DOHH2 (cell line): Measurements from ENCODE around the gene STARD10.

ENCODE experiments used
- H3F3A ChIP-seq: fragments of 200-600 bp; sonication (generic), shearing (Covaris generic); 2 replicates; pipeline ENCODE4 v1.6.0; 2016; ENCODE audit warnings: antibody characterized with exemption, mild to moderate bottlenecking; ENCODE audit not compliant: control insufficient read depth, insufficient read depth
- H3K27ac ChIP-seq: fragments of 200-600 bp; sonication (generic); 2 replicates; pipeline ENCODE4 v1.5.1; 2014; ENCODE audit warnings: low read depth, mild to moderate bottlenecking, low read length, moderate library complexity
- H3K27me3 ChIP-seq: fragments of 200-600 bp; sonication (generic); 2 replicates; pipeline ENCODE4 v1.6.1; 2014; ENCODE audit warnings: mild to moderate bottlenecking, low read length, mixed read lengths; ENCODE audit not compliant: control insufficient read depth
- H3K36me3 ChIP-seq: fragments of 200-600 bp; sonication (generic); 2 replicates; pipeline ENCODE4 v1.6.1; 2014; ENCODE audit warnings: mild to moderate bottlenecking, low read length, moderate library complexity, mixed read lengths; ENCODE audit not compliant: control insufficient read depth
- H3K4me1 ChIP-seq: fragments of 200-600 bp; sonication (generic); 2 replicates; pipeline ENCODE4 v1.6.1; 2014; ENCODE audit warnings: mild to moderate bottlenecking, low read length, mixed read lengths; ENCODE audit not compliant: control insufficient read depth
- H3K4me2 ChIP-seq: fragments of 200-600 bp; sonication (generic); 2 replicates; pipeline ENCODE4 v1.6.0; 2014; ENCODE audit warnings: mild to moderate bottlenecking, low read length, moderate library complexity
- H3K4me3 ChIP-seq: fragments of 200-600 bp; sonication (generic); 2 replicates; pipeline ENCODE4 v1.5.1; 2014; ENCODE audit warnings: mild to moderate bottlenecking, low read length, mixed read lengths
- H3K79me2 ChIP-seq: fragments of 200-600 bp; sonication (generic); 2 replicates; pipeline ENCODE4 v1.6.1; 2014; ENCODE audit warnings: mild to moderate bottlenecking, low read length, mixed read lengths; ENCODE audit not compliant: control insufficient read depth
- H3K9me2 ChIP-seq: fragments of 200-600 bp; sonication (generic); replicated peaks from 2 replicates; pipeline ENCODE4 v1.6.1; 2014; ENCODE audit warnings: mild to moderate bottlenecking, low read length, mixed read lengths; ENCODE audit not compliant: control insufficient read depth
- H3K9me3 ChIP-seq: fragments of 200-600 bp; sonication (generic); 2 replicates; pipeline ENCODE4 v1.6.1; 2014; ENCODE audit warnings: antibody characterized with exemption, low read length, mixed read lengths; ENCODE audit not compliant: control insufficient read depth, insufficient read depth
- H4K20me1 ChIP-seq: fragments of 200-600 bp; sonication (generic); 2 replicates; pipeline ENCODE4 v1.6.0; 2014; ENCODE audit warnings: low read depth, mild to moderate bottlenecking, antibody characterized with exemption, low read length, moderate library complexity; ENCODE audit not compliant: control insufficient read depth, insufficient read depth
- EZH2phosphoT487 ChIP-seq: fragments of 200-600 bp; sonication (generic); IDR thresholded peaks from 2 replicates; pipeline ENCODE4 v1.6.1; 2017; ENCODE audit warnings: borderline replicate concordance, mild to moderate bottlenecking, antibody characterized with exemption, low read length, moderate library complexity, mixed read lengths
- TF ChIP-seq, protein P1 (sequence below): fragments of 200-600 bp; sonication (generic); IDR thresholded peaks from one replicate; pipeline ENCODE4 v1.5.1; 2014; ENCODE audit warnings: antibody characterized with exemption, mild to moderate bottlenecking, low read depth, low read length; ENCODE audit not compliant: poor library complexity, severe bottlenecking

STARD10 gene

DNA sequence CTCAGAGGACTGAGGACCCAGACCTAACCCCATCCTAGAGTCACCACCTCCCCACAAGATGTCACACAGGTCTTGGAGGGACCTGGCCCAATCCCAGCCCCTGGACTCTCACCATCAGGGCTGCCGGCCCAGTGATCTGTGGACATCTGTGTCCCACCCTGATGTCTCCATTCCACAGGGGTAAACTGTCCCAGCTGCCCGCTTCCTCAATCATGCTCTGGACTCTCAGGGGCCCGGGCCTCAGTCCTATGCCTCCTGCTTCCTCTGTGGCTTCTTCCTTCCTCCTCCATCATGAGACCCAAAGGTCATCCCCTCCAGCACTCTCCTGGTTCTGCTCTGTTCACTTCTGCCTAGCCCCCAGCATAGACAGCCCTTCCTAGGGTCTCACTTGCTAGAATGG, 73.8 kb downstream of the STARD10 start:
- H3K4me2 ChIP-seq: peak overlapping the region; percentile 86
- H3K27me3 ChIP-seq: no peaks in the 10 kb centered on the region
- H3K36me3 ChIP-seq: peaks cover 17% of the 10 kb centered on the region
- H3K4me1 ChIP-seq: peaks cover 40% of the 10 kb centered on the region
- TF ChIP-seq, protein P1, sequence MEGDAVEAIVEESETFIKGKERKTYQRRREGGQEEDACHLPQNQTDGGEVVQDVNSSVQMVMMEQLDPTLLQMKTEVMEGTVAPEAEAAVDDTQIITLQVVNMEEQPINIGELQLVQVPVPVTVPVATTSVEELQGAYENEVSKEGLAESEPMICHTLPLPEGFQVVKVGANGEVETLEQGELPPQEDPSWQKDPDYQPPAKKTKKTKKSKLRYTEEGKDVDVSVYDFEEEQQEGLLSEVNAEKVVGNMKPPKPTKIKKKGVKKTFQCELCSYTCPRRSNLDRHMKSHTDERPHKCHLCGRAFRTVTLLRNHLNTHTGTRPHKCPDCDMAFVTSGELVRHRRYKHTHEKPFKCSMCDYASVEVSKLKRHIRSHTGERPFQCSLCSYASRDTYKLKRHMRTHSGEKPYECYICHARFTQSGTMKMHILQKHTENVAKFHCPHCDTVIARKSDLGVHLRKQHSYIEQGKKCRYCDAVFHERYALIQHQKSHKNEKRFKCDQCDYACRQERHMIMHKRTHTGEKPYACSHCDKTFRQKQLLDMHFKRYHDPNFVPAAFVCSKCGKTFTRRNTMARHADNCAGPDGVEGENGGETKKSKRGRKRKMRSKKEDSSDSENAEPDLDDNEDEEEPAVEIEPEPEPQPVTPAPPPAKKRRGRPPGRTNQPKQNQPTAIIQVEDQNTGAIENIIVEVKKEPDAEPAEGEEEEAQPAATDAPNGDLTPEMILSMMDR: no peak
- no peak for TF ChIP-seq EZH2phosphoT487
- no peak overlapping the region for H3K27ac ChIP-seq
- H3K9me2 ChIP-seq: no peaks in the 10 kb centered on the region
- H3K4me3 ChIP-seq: peak overlapping the region; percentile 81
- H3F3A ChIP-seq: 0 out of 2 replicates have a peak, but pooled peaks cover 3% of the 10 kb centered on the region
- peaks cover 66% of the 10 kb centered on the region for H3K79me2 ChIP-seq
- no peaks in the 10 kb centered on the region for H3K9me3 ChIP-seq
- H4K20me1 ChIP-seq: no peaks in the 10 kb centered on the region

DNA sequence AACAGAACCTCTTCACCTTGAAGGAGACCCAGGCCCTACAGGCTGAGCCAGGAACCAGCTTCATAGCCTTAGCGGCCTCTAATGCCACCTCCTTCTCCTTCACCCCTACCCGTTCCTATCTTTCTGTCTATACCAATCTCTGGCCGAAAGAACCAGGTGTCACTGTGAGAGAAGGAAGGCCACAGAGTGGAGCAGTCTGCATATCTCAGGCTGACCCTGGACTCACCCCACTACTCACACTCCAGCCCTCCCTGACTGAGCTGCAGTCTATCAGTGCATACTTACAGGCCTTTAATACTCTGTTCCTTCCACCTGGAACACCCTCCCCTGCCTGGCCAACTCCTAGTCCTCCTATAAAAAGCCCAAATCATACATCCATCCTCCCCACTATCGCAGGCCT, 74.3 kb downstream of the STARD10 start:
- H4K20me1 ChIP-seq: no peaks in the 10 kb centered on the region
- peak overlapping the region; percentile 81 for H3K4me3 ChIP-seq
- 0 out of 2 replicates have a peak, but pooled peaks cover 3% of the 10 kb centered on the region for H3F3A ChIP-seq
- no peak for TF ChIP-seq EZH2phosphoT487
- TF ChIP-seq, protein P1: no peak
- peak overlapping the region; percentile 86 for H3K4me2 ChIP-seq
- H3K27ac ChIP-seq: no peak overlapping the region
- H3K27me3 ChIP-seq: no peaks in the 10 kb centered on the region
- H3K9me3 ChIP-seq: no peaks in the 10 kb centered on the region
- H3K79me2 ChIP-seq: peaks cover 65% of the 10 kb centered on the region
- peaks cover 14% of the 10 kb centered on the region for H3K36me3 ChIP-seq
- H3K9me2 ChIP-seq: no peaks in the 10 kb centered on the region
- H3K4me1 ChIP-seq: peaks cover 36% of the 10 kb centered on the region

DNA sequence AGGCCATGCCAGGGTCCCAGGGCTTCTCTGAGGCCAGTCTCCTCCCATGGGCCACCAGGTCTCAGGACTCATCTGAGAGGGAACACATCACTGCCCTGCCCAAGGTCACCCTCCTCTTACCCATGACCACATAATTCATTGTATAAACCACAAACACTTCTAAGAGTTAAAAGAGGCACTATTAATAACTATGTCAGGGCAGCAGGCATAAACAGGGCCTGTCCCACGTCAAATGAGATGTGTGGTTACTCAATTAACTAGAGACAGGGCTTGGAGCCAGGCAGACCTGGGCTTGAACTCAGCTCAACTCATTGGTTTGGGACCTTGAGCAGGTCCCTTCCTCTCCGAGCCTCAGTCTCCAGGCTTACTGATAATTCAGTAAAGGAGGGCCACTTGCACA, 74.7 kb downstream of the STARD10 start:
- Histone ChIP-seq H3K36me3 (peaks cover 13% of the 10 kb centered on the region), H3K27me3 (no peaks in the 10 kb centered on the region), H3K4me3 (no peak overlapping the region), H4K20me1 (no peaks in the 10 kb centered on the region), H3F3A (0 out of 2 replicates have a peak, but pooled peaks cover 3% of the 10 kb centered on the region), H3K4me2 (peak overlapping the region; percentile 86; the same call in 1 of the 2 replicates), H3K4me1 (peaks cover 36% of the 10 kb centered on the region), H3K27ac (no peak overlapping the region), H3K9me2 (no peaks in the 10 kb centered on the region), H3K9me3 (no peaks in the 10 kb centered on the region), H3K79me2 (peaks cover 61% of the 10 kb centered on the region)
- TF ChIP-seq, protein P1: no peak
- TF ChIP-seq EZH2phosphoT487: no peak
